HTR-8/SVneo (cell line): ENCODE results near the gene RBFA.

Experiments
- DNase-seq: peaks from one replicate; pipeline ENCODE4 v3.0.0; 2011; ENCODE audit warnings: low spot score, mixed read lengths; ENCODE audit not compliant: insufficient read length
- FAIRE-seq: peaks from 2 replicates; lab custom pipeline; 2011; peaks lifted over from hg19 to GRCh38; lab: Jason Lieb, UNC

RBFA gene

GRCh38 chr18:80068571-80069272 lies 34.5 kb downstream of the RBFA start:
- FAIRE-seq (no peak), DNase-seq (no peak)

DNA sequence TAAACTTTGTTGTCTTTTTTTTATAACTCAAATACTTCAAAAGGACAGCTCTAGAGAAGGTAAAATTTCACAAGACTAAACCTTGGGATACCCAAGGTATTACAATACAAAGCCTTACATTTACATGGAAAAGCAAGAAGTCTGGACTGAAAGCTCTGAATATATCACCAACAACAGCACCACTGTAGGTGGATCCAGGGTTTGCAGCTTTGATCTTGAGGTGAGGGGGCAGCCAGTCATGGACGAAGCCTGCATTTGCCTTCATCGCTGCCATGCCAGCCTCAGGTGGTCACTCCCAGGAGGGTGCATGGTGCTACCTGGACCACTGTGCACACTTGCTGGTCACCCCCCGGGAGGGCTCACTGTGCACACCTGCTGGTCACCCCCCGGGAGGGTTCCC lies 36.6 kb downstream of the RBFA start:
- DNase-seq, result no peak
- no peak for FAIRE-seq

DNA sequence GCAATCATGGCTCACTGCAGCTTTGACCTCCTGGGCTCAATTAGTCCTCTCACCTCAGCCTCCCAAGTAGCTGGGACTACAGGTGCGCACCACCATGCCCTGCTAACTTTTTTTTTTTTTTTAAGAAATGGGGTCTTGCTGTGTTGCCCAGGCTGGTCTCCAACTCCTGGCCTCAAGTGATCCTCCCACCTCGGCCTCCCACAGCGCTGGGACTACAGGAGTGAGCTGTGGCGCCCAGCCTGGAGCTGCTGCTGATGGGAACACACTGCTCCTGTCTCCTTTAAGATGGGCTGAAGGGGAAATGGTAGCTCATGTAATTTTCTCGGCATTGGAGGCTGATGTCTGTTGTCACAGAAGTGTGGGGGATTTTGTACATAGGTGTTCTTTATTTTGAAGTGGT lies 39.9 kb downstream of the RBFA start:
- FAIRE-seq (no peak), DNase-seq (no peak)

DNA sequence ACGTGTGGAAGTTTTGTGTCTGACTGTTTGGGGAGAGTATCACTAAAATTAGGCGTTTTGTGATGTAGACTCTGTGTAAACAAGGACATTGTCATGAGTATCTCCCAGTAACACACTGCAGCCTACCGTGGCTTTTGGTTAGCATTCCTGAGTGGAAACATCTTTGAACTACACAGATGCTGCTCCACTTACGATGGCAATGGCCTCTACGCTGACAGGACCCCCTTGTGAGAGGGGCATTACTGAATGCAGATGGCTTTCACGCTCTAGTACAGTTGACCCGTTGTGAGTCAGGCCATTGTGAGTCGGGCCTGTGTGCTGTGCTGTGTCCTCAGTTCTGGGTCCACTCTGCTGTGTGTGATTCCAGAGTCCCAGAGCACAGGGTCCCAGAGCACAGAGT lies 40.5 kb downstream of the RBFA start:
- no peak for FAIRE-seq
- DNase-seq, result no peak

GRCh38 chr18:80075940-80076339 lies 41.7 kb downstream of the RBFA start:
- no peak for DNase-seq
- no peak for FAIRE-seq

DNA sequence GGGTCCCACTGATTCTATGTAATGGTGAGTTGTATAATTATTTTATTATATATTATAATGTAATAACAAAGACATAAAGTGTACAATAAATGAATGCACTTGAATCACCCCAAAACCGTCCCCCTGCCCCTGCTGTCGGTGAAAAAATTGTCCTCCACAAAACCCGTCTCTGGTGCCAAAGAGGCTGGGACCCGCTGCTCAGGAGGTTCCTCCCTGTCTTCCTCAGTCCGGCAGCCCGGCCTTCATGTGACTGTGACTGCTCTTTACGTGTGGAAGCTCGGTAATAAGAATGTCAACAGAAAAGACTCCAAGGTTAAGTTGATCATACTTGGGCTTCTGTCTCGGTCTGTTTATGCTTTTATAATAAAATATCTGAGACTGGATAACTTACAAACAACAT lies 42.1 kb downstream of the RBFA start:
- FAIRE-seq (no peak), DNase-seq (no peak)

DNA sequence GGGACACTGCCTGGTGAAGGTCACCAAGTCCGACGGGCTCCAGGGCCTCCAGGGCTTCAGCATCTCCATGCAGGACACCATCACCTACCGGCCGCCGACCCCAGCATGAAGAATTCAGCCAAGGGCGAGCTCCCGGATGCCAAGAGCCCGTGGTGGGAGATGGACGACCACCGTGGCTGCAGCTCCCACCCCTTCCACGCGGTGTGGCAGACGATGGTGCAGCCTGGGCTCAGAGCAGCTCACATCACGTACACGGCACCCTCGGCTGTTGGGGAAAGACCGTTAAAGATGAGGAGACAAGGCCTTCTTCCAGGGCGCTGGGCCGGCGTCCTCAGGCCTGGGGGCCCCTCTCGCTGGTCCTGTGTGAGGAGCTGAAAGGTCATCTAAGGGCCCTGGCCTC lies 43.6 kb downstream of the RBFA start:
- DNase-seq (no peak), FAIRE-seq (no peak)
